H1 (cell line): ENCODE data around the gene CACNA2D1. TPM values are rescaled to one million over a fixed set of nuclear protein-coding genes. Genes with fewer than 3 reads are reported as not detected.

Experiments used
- CTCF ChIA-PET: fragments of 300-600 bp; sonication (Branson Sonifier 250); formaldehyde crosslinking; loops from one replicate; lab custom pipeline; 2021; ENCODE audit not compliant: partially characterized antibody; lab: Charles Lee
- POLR2A ChIA-PET: fragments of 300-600 bp; sonication (Branson Sonifier 250); formaldehyde crosslinking; loops from one replicate; lab custom pipeline; 2021; ENCODE audit warnings: inconsistent platforms; ENCODE audit not compliant: partially characterized antibody; lab: Charles Lee
- DNase-seq, 2 experiments: peaks; one replicate each; pipeline versions ENCODE4 v3.0.0 to v3.0.0-alpha.2; 2010 to 2022; ENCODE audit warnings: low spot score in 2 of 2, low read depth in 1 of 2, mixed read lengths in 1 of 2
- FAIRE-seq: peaks from 2 replicates; lab custom pipeline; 2011; peaks lifted over from hg19 to GRCh38; lab: Jason Lieb, UNC
- H2AFZ ChIP-seq: 2 replicates; pipeline ENCODE4 v1.8.1; 2012; ENCODE audit warnings: low read length, inconsistent platforms
- H2AK5ac ChIP-seq: 2 replicates; pipeline ENCODE4 v1.6.1; 2013; ENCODE audit warnings: low read depth, low read length
- H2BK120ac ChIP-seq: replicated peaks from 2 replicates; pipeline ENCODE3; 2013; ENCODE audit warnings: low read depth, low read length, inconsistent platforms
- H2BK12ac ChIP-seq: 2 replicates; pipeline ENCODE4 v1.6.1; 2013; ENCODE audit warnings: low read depth, low read length
- H2BK15ac ChIP-seq: 2 replicates; pipeline ENCODE4 v1.6.1; 2013; ENCODE audit warnings: low read length
- H2BK20ac ChIP-seq: 2 replicates; pipeline ENCODE4 v1.6.1; 2013; ENCODE audit warnings: low read length
- H2BK5ac ChIP-seq: 2 replicates; pipeline ENCODE4 v1.6.1; 2013; ENCODE audit warnings: low read depth, low read length
- H3K14ac ChIP-seq: 2 replicates; pipeline ENCODE4 v1.6.1; 2013; ENCODE audit warnings: inconsistent platforms; ENCODE audit not compliant: insufficient read length
- H3K18ac ChIP-seq: 2 replicates; pipeline ENCODE4 v1.6.1; 2013; ENCODE audit warnings: low read length; ENCODE audit errors: extremely low read depth
- H3K23ac ChIP-seq: 2 replicates; pipeline ENCODE4 v1.6.1; 2013; ENCODE audit warnings: inconsistent platforms; ENCODE audit not compliant: insufficient read length
- H3K23me2 ChIP-seq: 2 replicates; pipeline ENCODE4 v1.6.1; 2013; ENCODE audit warnings: low read depth, low read length
- H3K27ac ChIP-seq: 2 replicates; pipeline ENCODE4 v1.6.1; 2011; ENCODE audit warnings: low read depth, low read length, inconsistent platforms
- H3K27me3 ChIP-seq, 4 experiments: replicated peaks in 1 of 4; 1 replicate in 1 of 4; 2 replicates in 3 of 4; pipeline versions ENCODE4 v1.6.1 to v1.8.1; 2011 to 2013; ENCODE audit warnings: low read length in 3 of 4, mild to moderate bottlenecking in 3 of 4, inconsistent platforms in 2 of 4, mixed read lengths in 2 of 4, moderate library complexity in 1 of 4; ENCODE audit not compliant: control insufficient read depth in 3 of 4, insufficient read depth in 3 of 4; ENCODE audit errors: extremely low read depth in 1 of 4
- H3K36me3 ChIP-seq, 4 experiments: 2 replicates each; pipeline versions ENCODE4 v1.6.1 to v1.8.1; 2011 to 2013; ENCODE audit warnings: mild to moderate bottlenecking in 4 of 4, low read length in 3 of 4, moderate library complexity in 2 of 4, control low read depth in 1 of 4, inconsistent platforms in 1 of 4; ENCODE audit not compliant: insufficient read depth in 4 of 4, control insufficient read depth in 2 of 4
- H3K4ac ChIP-seq: replicated peaks from 2 replicates; pipeline ENCODE3; 2013; ENCODE audit warnings: low read length, low read depth, mixed read lengths, inconsistent platforms; ENCODE audit not compliant: insufficient read length
- H3K4me1 ChIP-seq, 4 experiments: replicated peaks in 1 of 4; 1 replicate in 1 of 4; 2 replicates in 3 of 4; pipeline versions ENCODE4 v1.6.1 to v1.8.1; 2011 to 2013; ENCODE audit warnings: low read length in 3 of 4, inconsistent platforms in 2 of 4, mixed read lengths in 1 of 4; ENCODE audit not compliant: insufficient read depth in 4 of 4, control insufficient read depth in 3 of 4
- H3K4me2 ChIP-seq, 2 experiments: 2 replicates each; pipeline versions ENCODE4 v1.6.1 to v1.8.1; 2011 to 2013; ENCODE audit warnings: low read depth in 2 of 2, low read length in 2 of 2, control low read depth in 1 of 2, inconsistent platforms in 1 of 2, mild to moderate bottlenecking in 1 of 2; ENCODE audit not compliant: insufficient read depth in 1 of 2
- H3K4me3 ChIP-seq, 4 experiments: fragments of 200-600, 300-600 bp in 1 of 4; sonication (generic), shearing (Covaris generic), sonication (Bioruptor Twin) in 1 of 4; 2 replicates each; pipeline versions ENCODE4 v1.5.1 to v1.8.1; 2011 to 2016; ENCODE audit warnings: low read length in 4 of 4, low read depth in 3 of 4, control low read depth in 2 of 4, inconsistent platforms in 2 of 4, mild to moderate bottlenecking in 2 of 4, mixed read lengths in 1 of 4, moderate library complexity in 1 of 4; ENCODE audit not compliant: insufficient read depth in 2 of 4; ENCODE audit errors: extremely low read depth in 1 of 4
- H3K56ac ChIP-seq: replicated peaks from 2 replicates; pipeline ENCODE3; 2013; ENCODE audit warnings: low read depth, mild to moderate bottlenecking, mixed read lengths, low read length, inconsistent platforms; ENCODE audit not compliant: insufficient read length
- H3K79me1 ChIP-seq: 2 replicates; pipeline ENCODE4 v1.6.1; 2013; ENCODE audit warnings: low read depth, low read length, control low read depth
- H3K79me2 ChIP-seq, 2 experiments: 2 replicates each; pipeline versions ENCODE4 v1.6.1 to v1.8.1; 2012 to 2013; ENCODE audit warnings: low read length in 2 of 2, mild to moderate bottlenecking in 2 of 2, inconsistent platforms in 1 of 2; ENCODE audit not compliant: insufficient read depth in 2 of 2, control insufficient read depth in 1 of 2
- H3K9ac ChIP-seq, 4 experiments: replicated peaks in 1 of 4; 1 replicate in 1 of 4; 2 replicates in 3 of 4; pipeline versions ENCODE4 v1.6.1 to v1.8.1; 2011 to 2013; ENCODE audit warnings: low read depth in 3 of 4, low read length in 3 of 4, control low read depth in 2 of 4, mild to moderate bottlenecking in 2 of 4, moderate library complexity in 2 of 4, inconsistent platforms in 1 of 4; ENCODE audit errors: extremely low read depth in 1 of 4
- H3K9me3 ChIP-seq, 2 experiments: 2 replicates each; pipeline versions ENCODE4 v1.6.1 to v1.8.1; 2012 to 2013; ENCODE audit warnings: mild to moderate bottlenecking in 2 of 2, moderate library complexity in 2 of 2, control low read depth in 1 of 2, inconsistent platforms in 1 of 2, low read depth in 1 of 2, low read length in 1 of 2, mixed read lengths in 1 of 2; ENCODE audit not compliant: insufficient read depth in 2 of 2
- H4K20me1 ChIP-seq, 2 experiments: replicated peaks in 1 of 2; 2 replicates each; pipeline versions ENCODE3 to v1.8.1; 2011 to 2013; ENCODE audit warnings: inconsistent platforms in 2 of 2, low read length in 2 of 2, mild to moderate bottlenecking in 1 of 2; ENCODE audit not compliant: insufficient read depth in 2 of 2, control insufficient read depth in 1 of 2
- H4K5ac ChIP-seq: 2 replicates; pipeline ENCODE4 v1.6.1; 2013; ENCODE audit warnings: low read length, low read depth, mixed read lengths, inconsistent platforms; ENCODE audit not compliant: insufficient read length
- H4K8ac ChIP-seq: 2 replicates; pipeline ENCODE4 v1.8.0; 2013; ENCODE audit warnings: mild to moderate bottlenecking, moderate library complexity, low read length, inconsistent platforms; ENCODE audit not compliant: insufficient read depth; ENCODE audit errors: extremely low read depth
- H4K91ac ChIP-seq: replicated peaks from 2 replicates; pipeline ENCODE3; 2013; ENCODE audit warnings: low read length, mixed read lengths, inconsistent platforms; ENCODE audit not compliant: insufficient read length
- ATF2 ChIP-seq: IDR thresholded peaks from 2 replicates; pipeline ENCODE4 v1.6.1; 2012; ENCODE audit warnings: low read length, inconsistent platforms
- CHD2 ChIP-seq: IDR thresholded peaks from 2 replicates; pipeline ENCODE4 v1.6.1; 2012; ENCODE audit warnings: low read length, improper control_type of control experiment
- EP300 ChIP-seq, 2 experiments: IDR thresholded peaks; 1 replicate in 1 of 2; 2 replicates in 1 of 2; pipeline ENCODE4 v1.6.1; 2011 to 2012; ENCODE audit warnings: low read depth in 2 of 2, low read length in 2 of 2, mild to moderate bottlenecking in 2 of 2, borderline replicate concordance in 1 of 2, inconsistent platforms in 1 of 2, moderate library complexity in 1 of 2
- HDAC2 ChIP-seq, 2 experiments: fragments of 300-600 bp in 1 of 2; sonication (generic) in 1 of 2; IDR thresholded peaks; 2 replicates each; pipeline ENCODE4 v1.6.1; 2011 to 2012; ENCODE audit warnings: low read depth in 2 of 2, low read length in 2 of 2, mild to moderate bottlenecking in 2 of 2, moderate library complexity in 2 of 2, borderline replicate concordance in 1 of 2, inconsistent platforms in 1 of 2
- KDM1A ChIP-seq: fragments of 200-600, 300-600 bp; sonication (generic); IDR thresholded peaks from 2 replicates; pipeline ENCODE4 v1.7.1; 2016; ENCODE audit warnings: mild to moderate bottlenecking, low read length, borderline replicate concordance
- RFX5 ChIP-seq: IDR thresholded peaks from 2 replicates; pipeline ENCODE4 v1.6.1; 2011; ENCODE audit warnings: low read depth, low read length, improper control_type of control experiment, borderline replicate concordance
- RXRA ChIP-seq: IDR thresholded peaks from 2 replicates; pipeline ENCODE4 v1.6.1; 2011; ENCODE audit warnings: low read depth, mild to moderate bottlenecking, low read length, moderate library complexity; ENCODE audit not compliant: insufficient read depth
- SP1 ChIP-seq: IDR thresholded peaks from 2 replicates; pipeline ENCODE4 v1.6.1; 2011; ENCODE audit warnings: low read depth, low read length
- TBP ChIP-seq: IDR thresholded peaks from 2 replicates; pipeline ENCODE4 v1.6.1; 2011; ENCODE audit warnings: low read depth, low read length, improper control_type of control experiment
- polyA plus RNA-seq, 7 experiments: library from polyadenylated mRNA; depleted of rRNA in 3 of 7; stranded (reverse) in 5 of 7; unstranded in 2 of 7; fragments of >200 nt in 5 of 7; fragments of 200-250 nt in 2 of 7; gene quantifications; 1 replicate in 5 of 7; 2 replicates in 1 of 7; 4 replicates in 1 of 7; pipeline versions ENCODE4 v1.2.1 to v1.2.3, GENCODE V29; 2011 to 2013; ENCODE audit warnings: missing spikeins in 2 of 7, mixed read lengths in 2 of 7
- total RNA-seq: library from RNA; stranded (reverse); fragmentation: NEBNext Ultra II Directional; extraction: Animal tissue kit (Norgen Biotek cat#: 25700); gene quantifications from 2 replicates; pipeline ENCODE4 v1.2.1, GENCODE V29; 2021
- TF ChIP-seq, protein P1 (sequence below): IDR thresholded peaks from 2 replicates; pipeline ENCODE4 v1.6.1; 2012; ENCODE audit warnings: inconsistent platforms

Gene CACNA2D1
- total and polyA plus RNA-seq, 2 of the 8 experiments (the other 6 are each of a cell fraction or from before 2014, with no cell fraction given): 4.3 to 27.3 TPM

- H3K9me3 ChIP-seq: no peaks in the 10 kb centered on the region
- H2BK15ac ChIP-seq: no peak overlapping the region
- H4K5ac ChIP-seq: no peak overlapping the region
- FAIRE-seq (no peak), DNase-seq (no peak)
- no peak overlapping the region for H3K18ac ChIP-seq
- no peaks in the 10 kb centered on the region for H3K79me2 ChIP-seq
- H3K79me1 ChIP-seq: no peaks in the 10 kb centered on the region
- no peaks in the 10 kb centered on the region for H3K4me1 ChIP-seq
- no peak overlapping the region for H3K4me3 ChIP-seq
- H3K4ac ChIP-seq: no peak overlapping the region
- H3K4me2 ChIP-seq: no peak overlapping the region
- no peak overlapping the region for H2BK5ac ChIP-seq
- H4K8ac ChIP-seq: no peak overlapping the region
- no peak overlapping the region for H2BK20ac ChIP-seq
- H3K27me3 ChIP-seq: no peaks in the 10 kb centered on the region
- H3K14ac ChIP-seq: no peak overlapping the region
- ChIA-PET CTCF (interaction anchor here (0.8 kb wide), 1 partner anchor 22 kb away, joined by 3 read pairs; no protein-coding TSS in a partner anchor), POLR2A (interaction anchor here (0.6 kb wide), 1 partner anchor 213 kb away, joined by 3 read pairs; no protein-coding TSS in a partner anchor)
- no peaks in the 10 kb centered on the region for H3K36me3 ChIP-seq
- no peak overlapping the region for H2AK5ac ChIP-seq
- no peak overlapping the region for H2AFZ ChIP-seq
- no peak overlapping the region for H3K23ac ChIP-seq
- no peak overlapping the region for H2BK120ac ChIP-seq
- H3K27ac ChIP-seq: no peak overlapping the region
- no peak overlapping the region for H2BK12ac ChIP-seq
- no peak overlapping the region for H4K91ac ChIP-seq
- no peaks in the 10 kb centered on the region for H3K23me2 ChIP-seq
- no peaks in the 10 kb centered on the region for H4K20me1 ChIP-seq
- no peak overlapping the region for H3K9ac ChIP-seq
- H3K56ac ChIP-seq: no peak overlapping the region
- TF ChIP-seq CHD2 (no peak), SP1 (no peak), ATF2 (no peak), HDAC2 (IDR thresholded peaks at IDR 0.05; ENCODE audit: borderline replicate concordance in 1 of 2, low read depth in 2 of 2, low read length in 2 of 2) (no peak), KDM1A (no peak), RXRA (no peak), EP300 (IDR thresholded peaks at IDR 0.05; ENCODE audit: borderline replicate concordance in 1 of 2, low read depth in 2 of 2, low read length in 2 of 2) (no peak), RFX5 (no peak), TBP (no peak)
- TF ChIP-seq, protein P1, sequence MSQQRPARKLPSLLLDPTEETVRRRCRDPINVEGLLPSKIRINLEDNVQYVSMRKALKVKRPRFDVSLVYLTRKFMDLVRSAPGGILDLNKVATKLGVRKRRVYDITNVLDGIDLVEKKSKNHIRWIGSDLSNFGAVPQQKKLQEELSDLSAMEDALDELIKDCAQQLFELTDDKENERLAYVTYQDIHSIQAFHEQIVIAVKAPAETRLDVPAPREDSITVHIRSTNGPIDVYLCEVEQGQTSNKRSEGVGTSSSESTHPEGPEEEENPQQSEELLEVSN: no peak
These were observed 301.2 kb downstream of the CACNA2D1 start for GRCh38 chr7:82142263-82142864.
